A673 (cell line): Measurements from ENCODE around the gene HPS4. TPM values are rescaled to one million over a fixed set of nuclear protein-coding genes. Genes with fewer than 3 reads are reported as not detected.
A peak's percentile ranks its signal among the peaks of the same experiment; 100 is the strongest.

Source experiments
- BruUV-seq: library from RNA; stranded (reverse); fragments of 400-500 nt; replicated peaks from 2 replicates; lab custom pipeline; 2021; lab: Mats Ljungman, UMichigan
- CTCF ChIA-PET: fragments of 300-600 bp; sonication (Branson Sonifier 250); formaldehyde crosslinking; loops from one replicate; lab custom pipeline; 2022; ENCODE audit warnings: antibody characterized with exemption; lab: Charles Lee
- POLR2A ChIA-PET: fragments of 300-600 bp; sonication (Branson Sonifier 250); formaldehyde crosslinking; loops from one replicate; lab custom pipeline; 2022; ENCODE audit warnings: antibody characterized with exemption; ENCODE audit not compliant: low non-redundant PET; lab: Charles Lee
- DNase-seq: peaks from one replicate; pipeline ENCODE4 v3.0.0-alpha.2; 2015; ENCODE audit warnings: low spot score
- H3K27ac ChIP-seq: fragments of 200-600 bp; sonication (generic); 2 replicates; pipeline ENCODE4 v1.5.1; 2016; ENCODE audit warnings: mixed run types, low read depth, mild to moderate bottlenecking, mixed read lengths, antibody characterized with exemption, low read length; ENCODE audit not compliant: poor library complexity, severe bottlenecking
- H3K27me3 ChIP-seq: fragments of 200-600 bp; sonication (generic); replicated peaks from 2 replicates; pipeline ENCODE4 v1.6.1; 2017; ENCODE audit warnings: mixed run types, low read depth, mild to moderate bottlenecking, mixed read lengths, antibody characterized with exemption, low read length; ENCODE audit not compliant: insufficient read depth, poor library complexity
- H3K36me3 ChIP-seq: fragments of 200-600 bp; sonication (generic); 2 replicates; pipeline ENCODE4 v1.6.1; 2016; ENCODE audit warnings: mixed run types, mild to moderate bottlenecking, mixed read lengths, antibody characterized with exemption, low read length; ENCODE audit not compliant: insufficient read depth, poor library complexity, severe bottlenecking
- H3K4me1 ChIP-seq: fragments of 200-600 bp; sonication (generic); 2 replicates; pipeline ENCODE4 v1.6.1; 2017; ENCODE audit warnings: mixed run types, mild to moderate bottlenecking, mixed read lengths, antibody characterized with exemption, low read length; ENCODE audit not compliant: insufficient read depth, poor library complexity, severe bottlenecking
- H3K4me3 ChIP-seq: fragments of 200-600 bp; sonication (generic); 2 replicates; pipeline ENCODE4 v1.5.1; 2016; ENCODE audit warnings: low read depth, mixed run types, mild to moderate bottlenecking, mixed read lengths, low read length; ENCODE audit not compliant: poor library complexity, severe bottlenecking
- H3K9me3 ChIP-seq: fragments of 200-600 bp; sonication (generic); 2 replicates; pipeline ENCODE4 v1.6.1; 2016; ENCODE audit warnings: mixed run types, low read depth, mild to moderate bottlenecking, mixed read lengths, antibody characterized with exemption, low read length; ENCODE audit not compliant: poor library complexity, severe bottlenecking
- EZH2 ChIP-seq: fragments of 200-600 bp; sonication (generic); IDR thresholded peaks from 2 replicates; pipeline ENCODE4 v1.6.1; 2017; ENCODE audit warnings: borderline replicate concordance, low read depth, mild to moderate bottlenecking, mixed read lengths, antibody characterized with exemption, low read length; ENCODE audit not compliant: poor library complexity, severe bottlenecking
- intact Hi-C: fragments of 100-400 bp; cut with micrococcal nuclease; formaldehyde crosslinking; loops from one replicate; pipeline ENCODE4 v1.10.0; 2022; ENCODE audit not compliant: unreplicated experiment
- total RNA-seq: library from RNA; stranded (reverse); gene quantifications from 2 replicates; pipeline ENCODE4 v1.2.3, GENCODE V29; 2021
- TF ChIP-seq, protein P1 (sequence below): fragments of 300-800, 200-600 bp; sonication (generic); conservative IDR thresholded peaks from 2 replicates; pipeline ENCODE4 v1.5.1; 2017; ENCODE audit warnings: low read depth, mild to moderate bottlenecking, antibody characterized with exemption, low read length, moderate library complexity, mixed read lengths

The HPS4 gene
- total RNA-seq, 1 experiment from 2014 or later: 47.9 TPM

DNA sequence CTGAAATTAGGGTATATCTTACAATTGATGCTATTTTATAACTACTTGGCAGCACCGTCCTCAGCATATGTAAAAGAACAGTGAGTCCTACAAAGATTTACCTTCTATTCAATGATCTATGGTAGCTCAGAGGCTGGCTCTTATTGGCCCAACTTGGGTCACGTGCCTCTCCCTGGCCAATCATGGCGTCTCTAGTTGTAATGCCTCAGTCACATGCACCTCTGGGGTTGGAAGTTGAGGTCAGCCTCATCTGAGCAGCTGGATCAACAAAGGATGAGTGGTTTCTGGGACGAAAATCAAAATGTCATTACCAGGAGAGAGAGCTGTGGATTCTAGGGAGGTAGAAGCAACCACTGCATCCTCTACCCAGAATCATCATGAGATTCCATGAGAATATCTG, 77.5 kb downstream of the HPS4 start:
- no peaks in the 10 kb centered on the region for H3K9me3 ChIP-seq
- H3K36me3 ChIP-seq: no peaks in the 10 kb centered on the region
- H3K27me3 ChIP-seq: peaks cover 15% of the 10 kb centered on the region
- POLR2A ChIA-PET: no interaction called here
- DNase-seq: no peak
- H3K4me1 ChIP-seq: no peaks in the 10 kb centered on the region
- H3K4me3 ChIP-seq: no peak overlapping the region
- CTCF ChIA-PET: no interaction called here
- TF ChIP-seq, protein P1, sequence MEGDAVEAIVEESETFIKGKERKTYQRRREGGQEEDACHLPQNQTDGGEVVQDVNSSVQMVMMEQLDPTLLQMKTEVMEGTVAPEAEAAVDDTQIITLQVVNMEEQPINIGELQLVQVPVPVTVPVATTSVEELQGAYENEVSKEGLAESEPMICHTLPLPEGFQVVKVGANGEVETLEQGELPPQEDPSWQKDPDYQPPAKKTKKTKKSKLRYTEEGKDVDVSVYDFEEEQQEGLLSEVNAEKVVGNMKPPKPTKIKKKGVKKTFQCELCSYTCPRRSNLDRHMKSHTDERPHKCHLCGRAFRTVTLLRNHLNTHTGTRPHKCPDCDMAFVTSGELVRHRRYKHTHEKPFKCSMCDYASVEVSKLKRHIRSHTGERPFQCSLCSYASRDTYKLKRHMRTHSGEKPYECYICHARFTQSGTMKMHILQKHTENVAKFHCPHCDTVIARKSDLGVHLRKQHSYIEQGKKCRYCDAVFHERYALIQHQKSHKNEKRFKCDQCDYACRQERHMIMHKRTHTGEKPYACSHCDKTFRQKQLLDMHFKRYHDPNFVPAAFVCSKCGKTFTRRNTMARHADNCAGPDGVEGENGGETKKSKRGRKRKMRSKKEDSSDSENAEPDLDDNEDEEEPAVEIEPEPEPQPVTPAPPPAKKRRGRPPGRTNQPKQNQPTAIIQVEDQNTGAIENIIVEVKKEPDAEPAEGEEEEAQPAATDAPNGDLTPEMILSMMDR: no peak
- TF ChIP-seq EZH2: no peak
- intact Hi-C loops: no loop called here
- H3K27ac ChIP-seq: no peak overlapping the region
- BruUV-seq: no TSS peak

DNA sequence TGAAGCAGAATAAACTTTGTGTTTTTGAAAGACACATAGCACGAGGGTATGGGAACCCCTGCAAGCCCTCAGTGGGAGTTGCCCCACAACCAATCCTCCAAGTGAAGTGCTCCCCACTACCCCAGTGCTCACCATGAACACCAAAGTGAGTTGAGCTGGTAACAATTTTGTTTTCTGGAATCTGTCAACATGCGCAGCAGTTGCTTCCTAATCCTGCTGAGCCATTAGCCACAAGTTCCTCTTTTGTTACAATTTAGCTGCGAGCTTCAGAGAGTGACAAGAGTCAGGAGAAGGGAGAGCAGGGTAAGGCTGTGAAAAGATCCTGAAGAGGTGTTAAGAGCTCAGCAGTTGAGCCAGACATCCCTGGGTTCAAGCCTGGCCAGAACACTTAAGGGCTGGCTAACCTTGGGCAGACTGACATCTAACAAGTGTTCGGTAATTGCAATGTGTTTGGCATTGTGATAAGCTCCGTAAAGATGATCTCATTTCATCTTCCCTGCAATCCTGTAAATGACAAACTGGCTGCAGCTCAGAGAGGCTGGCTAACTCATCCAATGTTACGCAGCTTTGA, 78.6 kb downstream of the HPS4 start:
- POLR2A ChIA-PET: interaction anchor here (0.8 kb wide), 1 partner anchor 1461 kb away, joined by 8 read pairs; no protein-coding TSS in a partner anchor
- intact Hi-C loops: no loop called here
- H3K4me3 ChIP-seq: no peak overlapping the region
- TF ChIP-seq, protein P1: no peak
- TF ChIP-seq EZH2: no peak
- no peak overlapping the region for H3K27ac ChIP-seq
- no TSS peak for BruUV-seq
- no peaks in the 10 kb centered on the region for H3K9me3 ChIP-seq
- no peaks in the 10 kb centered on the region for H3K4me1 ChIP-seq
- CTCF ChIA-PET: interaction anchor here (0.5 kb wide), 1 partner anchor 41 kb away, joined by 9 read pairs; no protein-coding TSS in a partner anchor
- no peaks in the 10 kb centered on the region for H3K36me3 ChIP-seq
- H3K27me3 ChIP-seq: peaks cover 3% of the 10 kb centered on the region
- DNase-seq: peak; percentile 28

DNA sequence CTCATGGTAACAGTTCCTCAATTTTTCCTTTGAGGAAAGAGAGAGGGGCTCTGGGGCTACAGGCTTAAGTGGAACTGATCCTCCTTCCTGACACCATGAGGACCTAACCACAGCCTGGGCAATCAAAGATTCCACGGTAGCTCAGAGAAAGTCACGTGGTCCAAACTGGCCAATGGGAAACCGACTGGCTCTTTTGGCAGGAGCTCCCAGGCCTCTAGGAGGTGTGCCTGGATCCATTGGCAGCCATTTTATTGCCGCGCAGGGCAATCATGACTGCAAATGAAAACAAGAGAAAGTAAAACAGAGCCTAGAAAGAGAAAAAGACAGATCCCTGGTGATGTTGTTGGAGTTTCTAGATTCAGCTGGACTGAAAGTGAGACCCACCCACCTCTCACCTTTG, 81.9 kb downstream of the HPS4 start:
- no TSS peak for BruUV-seq
- H3K9me3 ChIP-seq: no peaks in the 10 kb centered on the region
- TF ChIP-seq, protein P1: no peak
- no peak for TF ChIP-seq EZH2
- no peak overlapping the region for H3K27ac ChIP-seq
- no peaks in the 10 kb centered on the region for H3K36me3 ChIP-seq
- peak; percentile 37 for DNase-seq
- CTCF ChIA-PET: no interaction called here
- H3K27me3 ChIP-seq: no peaks in the 10 kb centered on the region
- POLR2A ChIA-PET: no interaction called here
- H3K4me1 ChIP-seq: no peaks in the 10 kb centered on the region
- intact Hi-C loops: no loop called here
- H3K4me3 ChIP-seq: no peak overlapping the region

Other genes starting within 250 kb of the HPS4 start
- 1.2 and 1.4 TPM in 2 replicates for gene ASPHD2, start 54.5 kb downstream of the HPS4 start, total RNA-seq
- gene SRRD, start 94 bp upstream of the HPS4 start, total RNA-seq: 28.8 and 33.9 TPM in 2 replicates
- gene TFIP11, start 28.7 kb upstream of the HPS4 start, total RNA-seq: 44.0 and 46.4 TPM in 2 replicates
- 8.2 and 10.9 TPM in 2 replicates for gene TPST2, start 106.3 kb upstream of the HPS4 start, total RNA-seq
- not detected in 2 replicates for gene CRYBB1, start 134.2 kb upstream of the HPS4 start, total RNA-seq
- not detected in 2 replicates for gene CRYBA4, start 138.2 kb upstream of the HPS4 start, total RNA-seq
- gene MIAT, start 173.8 kb upstream of the HPS4 start, total RNA-seq: 6.2 and 6.8 TPM in 2 replicates